Measurements from ENCODE around the gene IGSF23.

DNA sequence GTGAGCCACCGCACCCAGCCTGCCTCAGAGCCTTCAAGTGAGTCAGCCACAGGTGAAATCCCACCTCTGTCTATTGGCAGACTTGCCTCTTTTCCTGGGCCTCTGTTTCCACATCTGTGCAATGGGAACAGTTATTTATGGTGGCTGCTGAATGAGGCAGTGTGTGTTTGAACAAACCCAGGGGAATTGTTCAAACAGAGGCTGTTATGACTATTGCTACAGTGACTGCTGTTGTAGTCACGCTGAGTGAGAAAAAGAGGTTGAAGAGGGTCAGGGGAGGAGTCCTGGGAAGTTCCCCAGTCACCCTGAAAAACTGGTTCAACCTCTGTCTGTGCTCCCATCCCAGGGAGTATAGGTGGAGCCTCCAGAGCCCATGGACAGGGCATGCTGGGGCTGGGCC, 58.0 kb downstream of the IGSF23 start, which contains the start of gene CEACAM19:
- TF ChIP-seq POLR2A (IDR thresholded peaks at IDR 0.05): no peak
- TF ChIP-seq, protein P1, sequence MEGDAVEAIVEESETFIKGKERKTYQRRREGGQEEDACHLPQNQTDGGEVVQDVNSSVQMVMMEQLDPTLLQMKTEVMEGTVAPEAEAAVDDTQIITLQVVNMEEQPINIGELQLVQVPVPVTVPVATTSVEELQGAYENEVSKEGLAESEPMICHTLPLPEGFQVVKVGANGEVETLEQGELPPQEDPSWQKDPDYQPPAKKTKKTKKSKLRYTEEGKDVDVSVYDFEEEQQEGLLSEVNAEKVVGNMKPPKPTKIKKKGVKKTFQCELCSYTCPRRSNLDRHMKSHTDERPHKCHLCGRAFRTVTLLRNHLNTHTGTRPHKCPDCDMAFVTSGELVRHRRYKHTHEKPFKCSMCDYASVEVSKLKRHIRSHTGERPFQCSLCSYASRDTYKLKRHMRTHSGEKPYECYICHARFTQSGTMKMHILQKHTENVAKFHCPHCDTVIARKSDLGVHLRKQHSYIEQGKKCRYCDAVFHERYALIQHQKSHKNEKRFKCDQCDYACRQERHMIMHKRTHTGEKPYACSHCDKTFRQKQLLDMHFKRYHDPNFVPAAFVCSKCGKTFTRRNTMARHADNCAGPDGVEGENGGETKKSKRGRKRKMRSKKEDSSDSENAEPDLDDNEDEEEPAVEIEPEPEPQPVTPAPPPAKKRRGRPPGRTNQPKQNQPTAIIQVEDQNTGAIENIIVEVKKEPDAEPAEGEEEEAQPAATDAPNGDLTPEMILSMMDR (IDR thresholded peaks at IDR 0.05 in 4 of 5, conservative IDR thresholded peaks at IDR 0.05 in 1 of 5): no peak

Measured in gastrocnemius medialis (tissue), 4 donors.